HepG2 (cell line): ENCODE measurements around the gene HAPLN2. TPM values are rescaled to one million over a fixed set of nuclear protein-coding genes. Genes with fewer than 3 reads are reported as not detected.
A peak's percentile ranks its signal among the peaks of the same experiment; 100 is the strongest.

Experiments used
- ATAC-seq: fragments of 200-7000 bp; cut with Tn5 transposase; 3 replicates; pipeline ENCODE4 v1.9.1; 2020; ENCODE audit warnings: mild to moderate bottlenecking, moderate library complexity
- BruUV-seq: library from RNA; stranded (reverse); fragments of 400-500 nt; replicated peaks from 2 replicates; lab custom pipeline; 2021; lab: Mats Ljungman, UMichigan
- CTCF ChIA-PET: fragments of 300-600 bp; formaldehyde crosslinking; extraction: SDS; loops from one replicate; lab custom pipeline; 2021; ENCODE audit warnings: low total read pairs, inconsistent platforms, low intra/inter-chr PET ratio; lab: Yijun Ruan, JAX
- POLR2A ChIA-PET: fragments of 350-600 bp; sonication (Branson Sonifier 250); formaldehyde crosslinking; loops from one replicate; lab custom pipeline; 2020; ENCODE audit warnings: antibody characterized with exemption, inconsistent platforms; lab: Yijun Ruan, JAX
- DNase-seq: peaks from one replicate; pipeline ENCODE4 v3.0.0-alpha.2; 2015; ENCODE audit warnings: low spot score
- FAIRE-seq: peaks from 3 replicates; lab custom pipeline; 2011; peaks lifted over from hg19 to GRCh38; lab: Jason Lieb, UNC
- H2AFZ ChIP-seq: one replicate; pipeline ENCODE4 v1.6.1; 2011; ENCODE audit warnings: low read length, inconsistent platforms
- H3K27ac ChIP-seq: fragments of 300-600 bp; 3 replicates; pipeline ENCODE4 v1.8.0; 2011; ENCODE audit warnings: mixed run types, mild to moderate bottlenecking, mixed read lengths, low read length, inconsistent platforms; ENCODE audit not compliant: insufficient read depth; ENCODE audit errors: extremely low read length
- H3K27me3 ChIP-seq, 2 experiments: fragments of 200-600 bp in 1 of 2; 2 replicates in 1 of 2; 3 replicates in 1 of 2; pipeline versions ENCODE4 v1.6.0 to v1.8.0; 2011; ENCODE audit warnings: low read length in 2 of 2, mild to moderate bottlenecking in 2 of 2, moderate library complexity in 2 of 2, inconsistent platforms in 1 of 2; ENCODE audit not compliant: insufficient read depth in 2 of 2, control insufficient read depth in 1 of 2
- H3K36me3 ChIP-seq, 2 experiments: fragments of 200-600 bp in 1 of 2; replicated peaks in 1 of 2; 2 replicates in 1 of 2; 3 replicates in 1 of 2; pipeline versions ENCODE4 v1.5.1 to v1.8.0; 2011; ENCODE audit warnings: low read length in 2 of 2, inconsistent platforms in 1 of 2; ENCODE audit not compliant: insufficient read depth in 2 of 2, control insufficient read depth in 1 of 2
- H3K4me1 ChIP-seq: 2 replicates; pipeline ENCODE4 v1.5.1; 2012; ENCODE audit warnings: low read length, inconsistent platforms; ENCODE audit not compliant: insufficient read depth
- H3K4me2 ChIP-seq: 2 replicates; pipeline ENCODE4 v1.6.0; 2011; ENCODE audit warnings: low read depth, low read length, inconsistent platforms
- H3K4me3 ChIP-seq, 3 experiments: fragments of 200-600 bp in 1 of 3; sonication (generic), shearing (Covaris generic) in 1 of 3; replicated peaks in 1 of 3; 2 replicates each; pipeline ENCODE4 v1.5.1; 2011 to 2016; ENCODE audit warnings: low read length in 3 of 3, inconsistent platforms in 2 of 3, low read depth in 2 of 3, mild to moderate bottlenecking in 2 of 3, control low read depth in 1 of 3, mixed read lengths in 1 of 3; ENCODE audit not compliant: insufficient read depth in 1 of 3
- H3K79me2 ChIP-seq: one replicate; pipeline ENCODE4 v1.6.1; 2011; ENCODE audit warnings: low read length, inconsistent platforms; ENCODE audit not compliant: insufficient read depth
- H3K9ac ChIP-seq: 2 replicates; pipeline ENCODE4 v1.6.0; 2011; ENCODE audit warnings: mild to moderate bottlenecking, low read depth, low read length, inconsistent platforms; ENCODE audit not compliant: insufficient read depth
- H3K9me3 ChIP-seq: 2 replicates; pipeline ENCODE4 v1.5.1; 2012; ENCODE audit warnings: mild to moderate bottlenecking, low read length
- H4K20me1 ChIP-seq: 2 replicates; pipeline ENCODE4 v1.6.0; 2011; ENCODE audit warnings: inconsistent platforms, mild to moderate bottlenecking, low read length, moderate library complexity; ENCODE audit not compliant: insufficient read depth
- ATAD3A ChIP-seq: sonication (generic); formaldehyde crosslinking; IDR thresholded peaks from 2 replicates; pipeline ENCODE4 v1.4.0; 2020; ENCODE audit warnings: missing genetic modification reagents
- GTF3A ChIP-seq: sonication (generic); formaldehyde crosslinking; conservative IDR thresholded peaks from 2 replicates; pipeline ENCODE4 v1.4.0; 2020; ENCODE audit warnings: mild to moderate bottlenecking, missing genetic modification reagents
- TEAD3 ChIP-seq: optimal IDR thresholded peaks from 2 replicates; pipeline ENCODE3; 2016; ENCODE audit warnings: borderline replicate concordance
- ZBTB20 ChIP-seq: sonication (generic); formaldehyde crosslinking; IDR thresholded peaks from 2 replicates; pipeline ENCODE4 v1.8.1; 2023; ENCODE audit warnings: missing genetic modification reagents, low read depth, mild to moderate bottlenecking, borderline replicate concordance
- ZFP36L2 ChIP-seq: sonication (generic); formaldehyde crosslinking; IDR thresholded peaks from 2 replicates; pipeline ENCODE4 v1.4.0; 2020; ENCODE audit warnings: missing genetic modification reagents
- ZNF343 ChIP-seq: sonication (generic); formaldehyde crosslinking; IDR thresholded peaks from 2 replicates; pipeline ENCODE4 v1.4.0; 2020; ENCODE audit warnings: mild to moderate bottlenecking, missing genetic modification reagents
- ZNF563 ChIP-seq: sonication (generic); formaldehyde crosslinking; IDR thresholded peaks from 2 replicates; pipeline ENCODE4 v1.8.0; 2022; ENCODE audit warnings: mild to moderate bottlenecking, moderate library complexity, missing genetic modification reagents
- WGBS: methylation state at CpG from one replicate; pipeline ENCODE4 v1.1.6; 2017; ENCODE audit warnings: low lambda C conversion rate; 5-methylcytosine and 5-hydroxymethylcytosine counted together
- in situ Hi-C: cut with HindIII; loops from 2 replicates; pipeline ENCODE4 v1.10.0; 2017; ENCODE audit warnings: low pct_unique_long_range_greater_than_20kb; ENCODE audit not compliant: extremely low pct_ligation_motif_present
- intact Hi-C: fragments of 100-400 bp; cut with micrococcal nuclease; formaldehyde crosslinking; loops from one replicate; pipeline ENCODE4 v1.10.0; 2022; ENCODE audit not compliant: unreplicated experiment
- polyA plus RNA-seq, 8 experiments: library from polyadenylated mRNA; depleted of rRNA in 3 of 8; stranded (reverse) in 7 of 8; unstranded in 1 of 8; fragments of >200 nt; fragmentation: Illumina TruSeq in 4 of 8; extraction: Trizol in 4 of 8; gene quantifications; 2 replicates each; pipeline versions ENCODE4 v1.2.1 to v1.2.3, GENCODE V29; 2011 to 2016; ENCODE audit warnings: low read depth in 4 of 8, missing spikeins in 1 of 8, mixed read lengths in 1 of 8; ENCODE audit not compliant: insufficient read depth in 1 of 8
- total RNA-seq, 5 experiments: library from RNA; depleted of rRNA; stranded (reverse); fragments of >200 nt; fragmentation: Illumina TruSeq; extraction: Trizol; gene quantifications; 2 replicates each; pipeline ENCODE4 v1.2.3, GENCODE V29; 2016; ENCODE audit warnings: low read depth in 1 of 5
- TF ChIP-seq, protein P1 (sequence below): sonication (generic); formaldehyde crosslinking; IDR thresholded peaks from 2 replicates; pipeline ENCODE4 v1.4.0; 2020; ENCODE audit warnings: missing genetic modification reagents
- TF ChIP-seq, protein P2 (sequence below): sonication (generic); formaldehyde crosslinking; IDR thresholded peaks from 2 replicates; pipeline ENCODE4 v1.8.0; 2023; ENCODE audit warnings: mild to moderate bottlenecking, missing genetic modification reagents
- TF ChIP-seq, protein P3 (sequence below): sonication (generic); formaldehyde crosslinking; IDR thresholded peaks from 2 replicates; pipeline ENCODE4 v1.4.0; 2020; ENCODE audit warnings: low read depth, mild to moderate bottlenecking, missing genetic modification reagents
- TF ChIP-seq, protein P4 (sequence below): sonication (generic); formaldehyde crosslinking; IDR thresholded peaks from 2 replicates; pipeline ENCODE4 v1.5.1; 2020; ENCODE audit warnings: mild to moderate bottlenecking, missing genetic modification reagents, borderline replicate concordance
- TF ChIP-seq, protein P5 (sequence below): sonication (generic); formaldehyde crosslinking; IDR thresholded peaks from 2 replicates; pipeline ENCODE4 v1.4.0; 2020; ENCODE audit warnings: missing genetic modification reagents
- TF ChIP-seq, protein P6 (sequence below): sonication (generic); formaldehyde crosslinking; IDR thresholded peaks from 2 replicates; pipeline ENCODE4 v1.5.0; 2020; ENCODE audit warnings: mild to moderate bottlenecking, missing genetic modification reagents, borderline replicate concordance

The HAPLN2 gene
- total and polyA plus RNA-seq, 2 of the 13 experiments (the other 11 are each of a cell fraction or from before 2014, with no cell fraction given), result not detected

DNA sequence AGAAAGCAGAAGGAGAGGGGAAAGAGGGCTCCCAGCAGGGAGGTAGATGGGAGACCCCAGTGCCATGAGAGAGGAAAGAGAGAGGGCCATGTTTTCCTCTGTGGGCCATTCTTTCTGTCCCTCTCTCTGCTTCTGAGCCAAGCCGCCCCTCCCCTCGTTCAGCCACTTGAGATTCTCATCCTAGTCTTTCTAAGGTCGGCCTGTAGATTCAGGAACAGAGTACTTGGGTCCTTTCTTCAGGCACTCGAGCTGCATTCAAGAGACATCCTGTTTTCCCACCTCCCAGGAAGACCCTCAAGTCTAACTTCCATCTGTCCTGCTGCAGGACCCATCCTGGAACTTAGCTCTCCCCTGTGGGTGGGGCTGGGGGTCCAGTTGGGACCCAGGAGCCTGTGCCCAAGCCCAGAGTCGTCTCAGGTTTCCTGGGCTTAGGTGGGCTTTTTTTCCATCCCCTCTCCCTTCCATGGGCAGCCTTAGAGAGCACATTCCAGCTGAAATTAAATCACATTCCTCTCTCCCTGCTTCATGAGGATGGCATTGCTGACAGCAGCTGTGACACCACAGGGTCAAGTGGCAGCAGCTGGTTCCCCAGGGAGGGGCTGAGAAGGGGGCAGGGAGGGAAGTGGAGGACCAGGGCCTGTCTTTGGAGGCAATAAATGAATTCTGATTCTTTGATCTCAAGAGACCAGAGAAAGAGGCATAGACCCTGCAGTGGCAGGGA, 45.0 kb downstream of the HAPLN2 start:
- Histone ChIP-seq H3K4me3 (peak overlapping the region; percentile 6 to 69 (median 47)), H3K27ac (peak overlapping the region; percentile 35), H3K4me2 (peak overlapping the region; percentile 96), H3K36me3 (peaks cover 0 to 3% of the 10 kb centered on the region in 2 experiments; a peak in 1 of 5 replicates), H3K9ac (peak overlapping the region; percentile 59; the same call in 1 of the 2 replicates), H4K20me1 (peaks cover 7% of the 10 kb centered on the region), H3K79me2 (peaks cover 17% of the 10 kb centered on the region), H3K27me3 (no peaks in the 10 kb centered on the region; a peak in 1 of 5 replicates), H2AFZ (no peak overlapping the region), H3K9me3 (no peaks in the 10 kb centered on the region), H3K4me1 (peaks cover 83% of the 10 kb centered on the region)
- intact Hi-C loops (loop anchor here (10.0 kb wide), 1 partner anchor 61 kb away; the partner anchor contains the start of genes ISG20L2 and METTL25B), in situ Hi-C loops (no loop called here)
- 35% methylated on average over 5 of the region's 5 CpGs for WGBS
- BruUV-seq, result no TSS peak
- ATAC-seq (no peak), DNase-seq (peak; percentile 43), FAIRE-seq (no peak)
- ChIA-PET POLR2A (interaction anchor here (0.9 to 11.4 kb wide), 7 partner anchors 8 to 103 kb away, joined by 3 to 189 read pairs (median 3); partner anchors contain the start of genes ISG20L2, METTL25B, MRPL24 and NAXE), CTCF (no interaction called here)
- TF ChIP-seq, protein P1, sequence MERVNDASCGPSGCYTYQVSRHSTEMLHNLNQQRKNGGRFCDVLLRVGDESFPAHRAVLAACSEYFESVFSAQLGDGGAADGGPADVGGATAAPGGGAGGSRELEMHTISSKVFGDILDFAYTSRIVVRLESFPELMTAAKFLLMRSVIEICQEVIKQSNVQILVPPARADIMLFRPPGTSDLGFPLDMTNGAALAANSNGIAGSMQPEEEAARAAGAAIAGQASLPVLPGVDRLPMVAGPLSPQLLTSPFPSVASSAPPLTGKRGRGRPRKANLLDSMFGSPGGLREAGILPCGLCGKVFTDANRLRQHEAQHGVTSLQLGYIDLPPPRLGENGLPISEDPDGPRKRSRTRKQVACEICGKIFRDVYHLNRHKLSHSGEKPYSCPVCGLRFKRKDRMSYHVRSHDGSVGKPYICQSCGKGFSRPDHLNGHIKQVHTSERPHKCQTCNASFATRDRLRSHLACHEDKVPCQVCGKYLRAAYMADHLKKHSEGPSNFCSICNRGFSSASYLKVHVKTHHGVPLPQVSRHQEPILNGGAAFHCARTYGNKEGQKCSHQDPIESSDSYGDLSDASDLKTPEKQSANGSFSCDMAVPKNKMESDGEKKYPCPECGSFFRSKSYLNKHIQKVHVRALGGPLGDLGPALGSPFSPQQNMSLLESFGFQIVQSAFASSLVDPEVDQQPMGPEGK (CRISPR knock-in tag), result 0 out of 2 replicates have a peak, but pooled peaks have one; percentile 48
- TF ChIP-seq ATAD3A (CRISPR knock-in tag) (no peak), ZBTB20 (no peak), ZNF343 (CRISPR knock-in tag) (no peak), GTF3A (CRISPR knock-in tag) (no peak), ZNF563 (no peak), ZFP36L2 (CRISPR knock-in tag) (no peak), TEAD3 (CRISPR knock-in tag) (peak; percentile 70)
- TF ChIP-seq, protein P2, sequence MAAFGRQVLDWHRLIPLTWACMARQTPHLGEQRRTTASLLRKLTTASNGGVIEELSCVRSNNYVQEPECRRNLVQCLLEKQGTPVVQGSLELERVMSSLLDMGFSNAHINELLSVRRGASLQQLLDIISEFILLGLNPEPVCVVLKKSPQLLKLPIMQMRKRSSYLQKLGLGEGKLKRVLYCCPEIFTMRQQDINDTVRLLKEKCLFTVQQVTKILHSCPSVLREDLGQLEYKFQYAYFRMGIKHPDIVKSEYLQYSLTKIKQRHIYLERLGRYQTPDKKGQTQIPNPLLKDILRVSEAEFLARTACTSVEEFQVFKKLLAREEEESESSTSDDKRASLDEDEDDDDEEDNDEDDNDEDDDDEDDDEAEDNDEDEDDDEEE (CRISPR knock-in tag), result no peak
- TF ChIP-seq, protein P3, sequence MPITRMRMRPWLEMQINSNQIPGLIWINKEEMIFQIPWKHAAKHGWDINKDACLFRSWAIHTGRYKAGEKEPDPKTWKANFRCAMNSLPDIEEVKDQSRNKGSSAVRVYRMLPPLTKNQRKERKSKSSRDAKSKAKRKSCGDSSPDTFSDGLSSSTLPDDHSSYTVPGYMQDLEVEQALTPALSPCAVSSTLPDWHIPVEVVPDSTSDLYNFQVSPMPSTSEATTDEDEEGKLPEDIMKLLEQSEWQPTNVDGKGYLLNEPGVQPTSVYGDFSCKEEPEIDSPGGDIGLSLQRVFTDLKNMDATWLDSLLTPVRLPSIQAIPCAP (CRISPR knock-in tag), result no peak
- TF ChIP-seq, protein P4, sequence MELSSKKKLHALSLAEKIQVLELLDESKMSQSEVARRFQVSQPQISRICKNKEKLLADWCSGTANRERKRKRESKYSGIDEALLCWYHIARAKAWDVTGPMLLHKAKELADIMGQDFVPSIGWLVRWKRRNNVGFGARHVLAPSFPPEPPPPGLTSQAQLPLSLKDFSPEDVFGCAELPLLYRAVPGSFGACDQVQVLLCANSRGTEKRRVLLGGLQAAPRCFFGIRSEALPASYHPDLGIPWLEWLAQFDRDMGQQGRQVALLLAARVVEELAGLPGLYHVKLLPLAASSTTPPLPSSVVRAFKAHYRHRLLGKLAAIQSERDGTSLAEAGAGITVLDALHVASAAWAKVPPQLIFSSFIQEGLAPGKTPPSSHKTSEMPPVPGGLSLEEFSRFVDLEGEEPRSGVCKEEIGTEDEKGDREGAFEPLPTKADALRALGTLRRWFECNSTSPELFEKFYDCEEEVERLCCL, result no peak
- TF ChIP-seq, protein P5, sequence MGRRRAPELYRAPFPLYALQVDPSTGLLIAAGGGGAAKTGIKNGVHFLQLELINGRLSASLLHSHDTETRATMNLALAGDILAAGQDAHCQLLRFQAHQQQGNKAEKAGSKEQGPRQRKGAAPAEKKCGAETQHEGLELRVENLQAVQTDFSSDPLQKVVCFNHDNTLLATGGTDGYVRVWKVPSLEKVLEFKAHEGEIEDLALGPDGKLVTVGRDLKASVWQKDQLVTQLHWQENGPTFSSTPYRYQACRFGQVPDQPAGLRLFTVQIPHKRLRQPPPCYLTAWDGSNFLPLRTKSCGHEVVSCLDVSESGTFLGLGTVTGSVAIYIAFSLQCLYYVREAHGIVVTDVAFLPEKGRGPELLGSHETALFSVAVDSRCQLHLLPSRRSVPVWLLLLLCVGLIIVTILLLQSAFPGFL (CRISPR knock-in tag), result no peak
- TF ChIP-seq, protein P6, sequence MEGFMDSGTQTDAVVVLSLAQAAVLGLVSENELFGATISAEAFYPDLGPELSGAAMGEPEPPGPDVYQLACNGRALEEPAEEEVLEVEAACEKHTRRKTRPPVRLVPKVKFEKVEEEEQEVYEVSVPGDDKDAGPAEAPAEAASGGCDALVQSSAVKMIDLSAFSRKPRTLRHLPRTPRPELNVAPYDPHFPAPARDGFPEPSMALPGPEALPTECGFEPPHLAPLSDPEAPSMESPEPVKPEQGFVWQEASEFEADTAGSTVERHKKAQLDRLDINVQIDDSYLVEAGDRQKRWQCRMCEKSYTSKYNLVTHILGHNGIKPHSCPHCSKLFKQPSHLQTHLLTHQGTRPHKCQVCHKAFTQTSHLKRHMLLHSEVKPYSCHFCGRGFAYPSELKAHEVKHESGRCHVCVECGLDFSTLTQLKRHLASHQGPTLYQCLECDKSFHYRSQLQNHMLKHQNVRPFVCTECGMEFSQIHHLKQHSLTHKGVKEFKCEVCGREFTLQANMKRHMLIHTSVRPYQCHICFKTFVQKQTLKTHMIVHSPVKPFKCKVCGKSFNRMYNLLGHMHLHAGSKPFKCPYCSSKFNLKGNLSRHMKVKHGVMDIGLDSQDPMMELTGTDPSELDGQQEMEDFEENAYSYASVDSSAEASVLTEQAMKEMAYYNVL (CRISPR knock-in tag), result no peak
